CD4-positive, alpha-beta T cell (primary cell): ENCODE data around the gene PCGF3. TPM values are rescaled to one million over a fixed set of nuclear protein-coding genes. Genes with fewer than 3 reads are reported as not detected.

ENCODE experiments used
- ATAC-seq: fragments of 200-7000 bp; cut with Tn5 transposase; one replicate; pipeline ENCODE4 v1.10.0; 2022; ENCODE audit warnings: mild to moderate bottlenecking; ENCODE audit not compliant: poor library complexity
- CTCF ChIA-PET: fragments of 350-600 bp; sonication (Branson Sonifier 250); formaldehyde crosslinking; loops from one replicate; lab custom pipeline; 2021; ENCODE audit warnings: antibody characterized with exemption, inconsistent platforms; lab: Charles Lee
- POLR2A ChIA-PET: fragments of 350-600 bp; sonication (Branson Sonifier 250); formaldehyde crosslinking; loops from one replicate; lab custom pipeline; 2021; ENCODE audit warnings: antibody characterized with exemption, inconsistent platforms; lab: Charles Lee
- DNase-seq, 14 experiments: peaks; one replicate each; pipeline ENCODE4 v3.0.0-alpha.2; 2013 to 2020; ENCODE audit warnings: mixed read lengths in 2 of 14
- H3K27ac ChIP-seq, 2 donors: one replicate each; pipeline versions ENCODE4 v1.5.1 to v1.7.0; 2013; ENCODE audit warnings: low read length in 2 of 2, low read depth in 1 of 2, mild to moderate bottlenecking in 1 of 2
- H3K27me3 ChIP-seq, 2 experiments: 1 replicate in 1 of 2; 2 replicates in 1 of 2; pipeline versions ENCODE4 v1.6.1 to v1.7.0; 2013; ENCODE audit warnings: low read length in 2 of 2, control low read depth in 1 of 2, mild to moderate bottlenecking in 1 of 2, moderate library complexity in 1 of 2; ENCODE audit not compliant: insufficient read depth in 2 of 2, control insufficient read depth in 1 of 2
- H3K36me3 ChIP-seq: one replicate; pipeline ENCODE4 v1.6.1; 2013; ENCODE audit warnings: low read length, control low read depth; ENCODE audit not compliant: insufficient read depth
- H3K4me1 ChIP-seq: one replicate; pipeline ENCODE4 v1.6.1; 2013; ENCODE audit warnings: low read length, control low read depth; ENCODE audit not compliant: insufficient read depth
- H3K4me3 ChIP-seq: one replicate; pipeline ENCODE4 v1.5.1; 2013; ENCODE audit warnings: mild to moderate bottlenecking, low read length, moderate library complexity
- H3K9me3 ChIP-seq, 2 experiments: 1 replicate in 1 of 2; 2 replicates in 1 of 2; pipeline versions ENCODE4 v1.6.1 to v1.7.0; 2013; ENCODE audit warnings: low read length in 2 of 2, mild to moderate bottlenecking in 2 of 2, control low read depth in 1 of 2, moderate library complexity in 1 of 2; ENCODE audit not compliant: control insufficient read depth in 1 of 2, insufficient read depth in 1 of 2
- H3K27ac Mint-ChIP-seq: one replicate; pipeline ENCODE4 v1.8.0; 2020; ENCODE audit warnings: mixed read lengths
- H3K27me3 Mint-ChIP-seq: one replicate; pipeline ENCODE4 v1.8.0; 2021; ENCODE audit warnings: mixed read lengths
- H3K36me3 Mint-ChIP-seq: one replicate; pipeline ENCODE4 v1.8.0; 2021; ENCODE audit warnings: low read depth, mixed read lengths
- H3K4me1 Mint-ChIP-seq: one replicate; pipeline ENCODE4 v1.8.0; 2021; ENCODE audit warnings: low read depth, mixed read lengths
- H3K4me3 Mint-ChIP-seq: one replicate; pipeline ENCODE4 v1.8.0; 2020; ENCODE audit warnings: mild to moderate bottlenecking, mixed read lengths
- H3K9me3 Mint-ChIP-seq: one replicate; pipeline ENCODE4 v1.8.0; 2020; ENCODE audit warnings: mixed read lengths
- intact Hi-C, 2 experiments: fragments of 100-400 bp; cut with DNase I in 1 of 2; cut with micrococcal nuclease in 1 of 2; formaldehyde crosslinking; loops; one replicate each; pipeline versions ENCODE4 v1.15.1 to v1.9.0; 2023 to 2025; cut with DNase I, micrococcal nuclease
- total RNA-seq, 174 experiments: library from RNA in 2 of 174; stranded (reverse) in 2 of 174; gene quantifications; one replicate each; pipeline ENCODE4 v1.2.3 and lab custom pipeline; 2021 to 2026
- TF ChIP-seq, protein P1 (sequence below): fragments of 200-600 bp; IDR thresholded peaks from one replicate; pipeline ENCODE4 v1.8.0; 2022; ENCODE audit warnings: antibody characterized with exemption, mild to moderate bottlenecking

Gene PCGF3
- total RNA-seq, 2 experiments from 2014 or later = 45.1 to 48.6 TPM

GRCh38 chr4:717601-718320, 12.1 kb downstream of the PCGF3 start:
- Mint-ChIP-seq H3K27me3 (no peaks in the 10 kb centered on the region), H3K4me1 (no peaks in the 10 kb centered on the region)

GRCh38 chr4:718460-718859, 12.8 kb downstream of the PCGF3 start:
- Histone ChIP-seq H3K27ac (no peak overlapping the region), H3K36me3 (peaks cover 5% of the 10 kb centered on the region), H3K4me1 (peaks cover 7% of the 10 kb centered on the region), H3K4me3 (no peak overlapping the region), H3K27me3 (no peaks in the 10 kb centered on the region), H3K9me3 (peaks cover 0 to 14% of the 10 kb centered on the region in 2 experiments)
- no peaks in the 10 kb centered on the region for H3K27me3 Mint-ChIP-seq
- CTCF ChIA-PET = no interaction called here
- POLR2A ChIA-PET = no interaction called here
- intact Hi-C loops = no loop called here
- no peak overlapping the region for H3K4me3 Mint-ChIP-seq
- peaks cover 14% of the 10 kb centered on the region for H3K36me3 Mint-ChIP-seq
- TF ChIP-seq, protein P1, sequence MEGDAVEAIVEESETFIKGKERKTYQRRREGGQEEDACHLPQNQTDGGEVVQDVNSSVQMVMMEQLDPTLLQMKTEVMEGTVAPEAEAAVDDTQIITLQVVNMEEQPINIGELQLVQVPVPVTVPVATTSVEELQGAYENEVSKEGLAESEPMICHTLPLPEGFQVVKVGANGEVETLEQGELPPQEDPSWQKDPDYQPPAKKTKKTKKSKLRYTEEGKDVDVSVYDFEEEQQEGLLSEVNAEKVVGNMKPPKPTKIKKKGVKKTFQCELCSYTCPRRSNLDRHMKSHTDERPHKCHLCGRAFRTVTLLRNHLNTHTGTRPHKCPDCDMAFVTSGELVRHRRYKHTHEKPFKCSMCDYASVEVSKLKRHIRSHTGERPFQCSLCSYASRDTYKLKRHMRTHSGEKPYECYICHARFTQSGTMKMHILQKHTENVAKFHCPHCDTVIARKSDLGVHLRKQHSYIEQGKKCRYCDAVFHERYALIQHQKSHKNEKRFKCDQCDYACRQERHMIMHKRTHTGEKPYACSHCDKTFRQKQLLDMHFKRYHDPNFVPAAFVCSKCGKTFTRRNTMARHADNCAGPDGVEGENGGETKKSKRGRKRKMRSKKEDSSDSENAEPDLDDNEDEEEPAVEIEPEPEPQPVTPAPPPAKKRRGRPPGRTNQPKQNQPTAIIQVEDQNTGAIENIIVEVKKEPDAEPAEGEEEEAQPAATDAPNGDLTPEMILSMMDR = no peak
- H3K9me3 Mint-ChIP-seq = no peaks in the 10 kb centered on the region
- H3K4me1 Mint-ChIP-seq = no peaks in the 10 kb centered on the region
- DNase-seq = no peak
- ATAC-seq = no peak
- no peak overlapping the region for H3K27ac Mint-ChIP-seq

More at GRCh38 chr4:717601-718320, 12.1 kb downstream of the PCGF3 start:
- Mint-ChIP-seq H3K27ac (no peak overlapping the region), H3K36me3 (peaks cover 14% of the 10 kb centered on the region), H3K4me3 (no peak overlapping the region), H3K9me3 (no peaks in the 10 kb centered on the region)
- CTCF ChIA-PET = no interaction called here
- Histone ChIP-seq H3K36me3 (peaks cover 5% of the 10 kb centered on the region), H3K4me3 (no peak overlapping the region), H3K9me3 (peaks cover 0 to 13% of the 10 kb centered on the region in 2 experiments), H3K27ac (no peak overlapping the region), H3K4me1 (peaks cover 10% of the 10 kb centered on the region), H3K27me3 (no peaks in the 10 kb centered on the region)
- no peak for ATAC-seq
- intact Hi-C loops = no loop called here
- POLR2A ChIA-PET = no interaction called here
- TF ChIP-seq, protein P1 = no peak
- no peak for DNase-seq

DNA sequence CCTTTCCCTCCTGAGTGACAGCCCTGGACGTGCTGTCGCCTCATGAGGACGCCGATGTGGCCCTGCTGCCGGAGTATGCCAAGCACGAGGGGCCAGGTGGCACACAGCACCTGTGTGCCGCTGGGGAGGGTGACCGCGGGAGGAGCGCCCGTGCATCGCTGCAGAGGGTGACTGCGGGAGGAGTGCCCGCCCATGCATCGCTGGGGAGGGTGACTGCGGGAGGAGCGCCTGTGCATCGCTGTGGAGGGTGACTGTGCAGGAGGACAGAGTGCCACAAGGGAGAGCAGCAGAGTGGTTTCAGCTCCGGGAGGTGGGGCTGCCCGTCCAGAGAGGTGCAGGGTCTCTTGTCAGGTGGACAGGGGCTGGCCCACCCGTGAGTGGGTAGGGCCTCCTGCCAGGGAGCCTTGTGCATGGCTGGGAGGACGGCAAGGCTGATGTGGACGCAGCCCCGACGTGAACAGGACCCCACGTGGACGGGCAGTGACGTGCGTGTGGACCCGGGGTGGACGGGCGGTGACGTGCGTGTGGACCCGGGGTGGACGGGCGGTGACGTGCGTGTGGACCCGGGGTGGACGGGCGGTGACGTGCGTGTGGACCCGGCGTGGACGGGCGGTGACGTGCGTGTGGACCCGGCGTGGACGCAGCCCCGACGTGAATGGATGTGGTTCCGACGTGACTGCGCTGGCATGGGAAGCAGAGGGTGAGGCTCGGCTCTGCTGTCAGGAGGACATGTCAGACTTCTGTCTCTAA, 14.7 kb downstream of the PCGF3 start:
- no peak overlapping the region for H3K4me3 ChIP-seq
- H3K36me3 Mint-ChIP-seq = peaks cover 14% of the 10 kb centered on the region
- H3K4me1 Mint-ChIP-seq = peaks cover 4% of the 10 kb centered on the region
- H3K36me3 ChIP-seq = no peaks in the 10 kb centered on the region
- intact Hi-C loops = no loop called here
- peaks cover 0 to 21% of the 10 kb centered on the region in 2 experiments for H3K9me3 ChIP-seq
- POLR2A ChIA-PET = no interaction called here
- CTCF ChIA-PET = interaction anchor here (1.1 kb wide), 1 partner anchor 9 kb away, joined by 3 read pairs; no protein-coding TSS in a partner anchor
- DNase-seq (no peak), ATAC-seq (no peak)
- no peaks in the 10 kb centered on the region for H3K27me3 ChIP-seq
- H3K27ac Mint-ChIP-seq = no peak overlapping the region
- H3K4me1 ChIP-seq = no peaks in the 10 kb centered on the region
- no peaks in the 10 kb centered on the region for H3K9me3 Mint-ChIP-seq
- TF ChIP-seq, protein P1 = no peak
- H3K27me3 Mint-ChIP-seq = no peaks in the 10 kb centered on the region
- H3K27ac ChIP-seq = no peak overlapping the region
- H3K4me3 Mint-ChIP-seq = no peak overlapping the region
